ENCODE measurements around the gene CACNA2D3.

DNA sequence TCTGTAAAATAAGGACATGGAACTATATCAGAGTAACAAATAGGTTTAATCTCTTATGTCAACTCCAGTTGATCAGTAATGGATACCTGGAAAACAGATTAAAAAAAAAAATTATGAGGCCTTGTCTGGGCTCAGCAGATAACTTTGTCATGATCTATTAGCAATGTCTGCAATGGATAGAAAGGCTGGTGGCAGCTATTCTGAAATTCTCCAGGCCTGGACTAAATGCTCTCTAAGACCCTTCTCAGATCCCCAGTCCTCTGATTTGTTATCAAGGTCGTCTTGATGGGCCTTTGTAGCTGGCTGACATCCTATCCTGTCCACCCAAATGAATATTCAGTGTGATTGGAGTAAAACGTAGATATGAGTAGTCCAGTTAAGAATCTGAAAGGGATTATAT, 791.8 kb downstream of the CACNA2D3 start:
- TF ChIP-seq CTCF (IDR thresholded peaks at IDR 0.05; ENCODE audit: low read depth, low read length, missing input control) = no peak
- TF ChIP-seq FOXA1 (IDR thresholded peaks at IDR 0.05) = no peak
